Cardiac muscle cell (in vitro differentiated cells and primary cell): Measurements from ENCODE around the gene ZMPSTE24. TPM values are rescaled to one million over a fixed set of nuclear protein-coding genes. Genes with fewer than 3 reads are reported as not detected.

Experiments used
- DNase-seq, 2 donors: peaks; one replicate each; pipeline versions ENCODE4 v3.0.0 to v3.0.0-alpha.2; 2010 to 2017; ENCODE audit warnings: low read depth in 1 of 2, low spot score in 1 of 2
- H3K27ac ChIP-seq: fragments of 200-600 bp; sonication (generic); 2 replicates; pipeline ENCODE4 v1.5.1; 2016
- H3K27me3 ChIP-seq: fragments of 200-600 bp; sonication (generic); 2 replicates; pipeline ENCODE4 v1.6.0; 2016; ENCODE audit warnings: control low read depth
- H3K36me3 ChIP-seq: fragments of 200-600 bp; sonication (generic); 2 replicates; pipeline ENCODE4 v1.5.1; 2016; ENCODE audit warnings: control low read depth
- H3K4me1 ChIP-seq: fragments of 200-600 bp; sonication (generic); 2 replicates; pipeline ENCODE4 v1.8.1; 2017; ENCODE audit warnings: low read depth, mild to moderate bottlenecking, mixed run types
- H3K4me3 ChIP-seq: fragments of 200-600 bp; sonication (generic); 2 replicates; pipeline ENCODE4 v1.5.1; 2016; ENCODE audit warnings: mild to moderate bottlenecking
- H3K9me3 ChIP-seq: fragments of 200-600 bp; sonication (generic); 2 replicates; pipeline ENCODE4 v1.5.1; 2017; ENCODE audit warnings: low read depth, mild to moderate bottlenecking, control low read depth
- CTCF ChIP-seq: IDR thresholded peaks from 2 replicates; pipeline ENCODE4 v1.5.1; 2012; ENCODE audit warnings: low read depth, mild to moderate bottlenecking, low read length
- polyA plus RNA-seq: library from polyadenylated mRNA; unstranded; fragments of >200 nt; fragmentation: Nextera tagmentation; extraction: Ambion mirVana; gene quantifications from 2 replicates; pipeline ENCODE4 v1.2.1, GENCODE V29; 2016
- total RNA-seq: library from RNA; depleted of rRNA; stranded (reverse); fragments of >200 nt; gene quantifications from 2 replicates; pipeline ENCODE4 v1.2.3, GENCODE V29; 2016

ZMPSTE24 gene
- total and polyA plus RNA-seq, 2 experiments from 2014 or later, result 8.4 to 24.0 TPM

DNA sequence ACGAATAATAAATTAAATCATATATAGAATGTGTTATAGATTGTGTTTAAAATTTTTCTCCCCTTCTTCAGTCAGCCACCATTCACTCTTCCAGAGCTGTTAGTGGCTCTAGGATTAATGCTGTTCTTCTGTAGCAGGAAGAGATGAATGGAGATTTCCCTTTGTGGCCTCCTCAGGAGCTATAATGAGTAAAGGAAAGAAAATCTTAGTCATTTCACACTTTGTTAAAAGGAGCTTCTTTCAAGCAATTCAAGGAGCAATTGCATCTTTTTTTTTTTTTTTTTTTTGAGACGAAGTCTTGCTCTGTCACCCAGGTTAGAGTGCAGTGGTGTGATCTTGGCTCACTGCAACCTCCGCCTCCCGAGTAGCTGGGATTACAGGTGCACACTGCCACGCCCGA is 34.0 kb upstream of the ZMPSTE24 start:
- no peak for TF ChIP-seq CTCF
- Histone ChIP-seq H3K36me3 (peaks cover 15% of the 10 kb centered on the region), H3K4me3 (no peak overlapping the region), H3K9me3 (no peaks in the 10 kb centered on the region), H3K4me1 (no peaks in the 10 kb centered on the region), H3K27me3 (no peaks in the 10 kb centered on the region), H3K27ac (no peak overlapping the region)
- no peak for DNase-seq

DNA sequence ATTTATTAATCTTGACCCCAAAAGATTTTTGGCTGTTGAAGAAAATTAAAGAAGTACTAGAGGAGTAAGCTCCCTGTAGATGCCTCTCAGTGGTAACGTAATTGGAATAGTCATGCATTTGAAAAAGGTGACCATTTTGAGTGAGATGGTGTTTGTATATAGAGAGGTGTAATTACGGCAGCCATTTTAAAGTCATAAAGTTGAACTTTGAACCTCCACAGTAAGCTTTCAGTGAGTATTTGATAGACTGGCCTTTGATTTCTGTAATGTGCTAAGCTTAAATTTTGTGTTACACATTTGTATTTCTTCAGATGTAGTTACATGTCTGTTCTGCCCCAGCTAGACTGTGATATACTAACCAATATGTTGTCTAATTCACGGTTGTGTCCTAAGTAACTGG is 31.8 kb upstream of the ZMPSTE24 start:
- no peak overlapping the region for H3K27ac ChIP-seq
- H3K4me1 ChIP-seq, result no peaks in the 10 kb centered on the region
- no peak for TF ChIP-seq CTCF
- peaks cover 22% of the 10 kb centered on the region for H3K36me3 ChIP-seq
- H3K9me3 ChIP-seq, result no peaks in the 10 kb centered on the region
- H3K27me3 ChIP-seq, result no peaks in the 10 kb centered on the region
- no peak overlapping the region for H3K4me3 ChIP-seq
- no peak for DNase-seq

DNA sequence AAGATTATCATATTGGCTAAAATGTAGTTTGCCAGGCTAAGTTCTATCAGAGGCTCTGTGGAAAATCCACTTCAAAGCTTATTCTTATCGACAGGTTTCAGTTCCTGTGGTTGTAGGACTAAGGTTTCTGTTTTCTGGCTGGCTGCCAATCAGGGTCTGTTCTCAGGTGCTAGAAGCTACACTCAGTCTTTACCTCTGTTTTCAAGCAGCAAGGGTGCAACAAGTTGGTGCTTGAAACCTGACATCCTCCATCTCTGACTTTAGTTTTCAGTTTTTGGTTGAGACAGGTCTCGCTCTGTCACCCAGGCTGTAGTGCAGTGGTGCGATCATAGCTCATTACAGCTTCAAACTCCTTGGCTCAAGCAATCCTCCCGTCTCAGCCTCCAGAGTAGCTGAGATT is 25.6 kb upstream of the ZMPSTE24 start:
- no peak overlapping the region for H3K27ac ChIP-seq
- H3K4me3 ChIP-seq, result no peak overlapping the region
- H3K27me3 ChIP-seq, result no peaks in the 10 kb centered on the region
- no peaks in the 10 kb centered on the region for H3K9me3 ChIP-seq
- H3K4me1 ChIP-seq, result no peaks in the 10 kb centered on the region
- peaks cover 56% of the 10 kb centered on the region for H3K36me3 ChIP-seq
- no peak for DNase-seq
- TF ChIP-seq CTCF, result no peak

DNA sequence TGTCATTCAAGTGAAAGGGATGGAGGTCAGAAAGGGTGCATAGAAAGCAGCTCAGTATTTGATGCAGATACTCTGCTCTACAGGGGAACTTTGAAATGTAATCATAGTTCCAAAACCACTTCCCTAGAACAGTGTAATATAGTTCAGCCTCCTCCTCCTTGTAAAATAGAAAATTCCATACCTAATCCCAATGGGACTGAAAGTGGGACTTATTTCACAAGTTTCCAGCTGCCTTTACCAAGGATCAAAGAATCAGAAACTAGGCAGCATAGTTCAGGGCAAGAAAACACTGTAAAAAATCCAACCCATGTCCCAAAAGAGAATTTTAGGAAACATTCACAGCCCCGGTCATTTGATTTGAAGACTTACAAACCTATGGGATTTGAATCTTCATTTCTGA is 18.4 kb upstream of the ZMPSTE24 start:
- TF ChIP-seq CTCF, result no peak
- Histone ChIP-seq H3K9me3 (no peaks in the 10 kb centered on the region), H3K4me3 (no peak overlapping the region), H3K27ac (no peak overlapping the region), H3K36me3 (peaks cover 40% of the 10 kb centered on the region), H3K27me3 (no peaks in the 10 kb centered on the region), H3K4me1 (no peaks in the 10 kb centered on the region)
- peak in 1 of 2 donors; percentile 29 for DNase-seq

DNA sequence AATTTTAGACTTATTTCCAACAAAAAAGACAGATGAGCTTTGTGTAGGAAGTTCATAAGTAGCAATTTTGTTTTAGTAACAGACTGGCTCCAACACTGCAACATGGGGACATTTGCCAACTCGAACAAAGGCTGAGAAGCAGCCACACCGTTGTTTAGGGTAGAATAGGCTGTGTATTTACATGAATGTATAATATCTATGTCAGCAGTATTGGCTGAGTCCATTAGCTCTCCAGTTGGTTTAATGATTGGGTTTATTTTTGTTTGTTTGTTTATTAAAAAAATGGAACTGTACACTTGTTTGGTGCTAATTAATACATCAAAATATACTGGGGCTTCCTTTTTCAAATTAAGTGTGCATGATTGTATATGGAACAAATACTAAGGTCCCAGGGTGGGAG is 17.6 kb upstream of the ZMPSTE24 start:
- H3K4me3 ChIP-seq, result no peak overlapping the region
- DNase-seq, result no peak
- H3K27me3 ChIP-seq, result no peaks in the 10 kb centered on the region
- H3K9me3 ChIP-seq, result no peaks in the 10 kb centered on the region
- H3K36me3 ChIP-seq, result peaks cover 37% of the 10 kb centered on the region
- H3K4me1 ChIP-seq, result no peaks in the 10 kb centered on the region
- peak overlapping the region; percentile 1 for H3K27ac ChIP-seq
- no peak for TF ChIP-seq CTCF

GRCh38 chr1:40241362-40241761 is 16.7 kb upstream of the ZMPSTE24 start:
- Histone ChIP-seq H3K36me3 (peaks cover 28% of the 10 kb centered on the region), H3K4me1 (no peaks in the 10 kb centered on the region), H3K27me3 (no peaks in the 10 kb centered on the region), H3K27ac (no peak overlapping the region), H3K9me3 (no peaks in the 10 kb centered on the region), H3K4me3 (no peak overlapping the region)
- no peak for DNase-seq
- TF ChIP-seq CTCF, result no peak
